Fibroblast of skin of right quadriceps (primary cell): ENCODE results near the gene TTC21A.
A peak's percentile ranks its signal among the peaks of the same experiment; 100 is the strongest.

ENCODE experiments used
- DNase-seq: peaks from one replicate; pipeline ENCODE4 v3.0.0-alpha.2; 2013

The TTC21A gene

DNA sequence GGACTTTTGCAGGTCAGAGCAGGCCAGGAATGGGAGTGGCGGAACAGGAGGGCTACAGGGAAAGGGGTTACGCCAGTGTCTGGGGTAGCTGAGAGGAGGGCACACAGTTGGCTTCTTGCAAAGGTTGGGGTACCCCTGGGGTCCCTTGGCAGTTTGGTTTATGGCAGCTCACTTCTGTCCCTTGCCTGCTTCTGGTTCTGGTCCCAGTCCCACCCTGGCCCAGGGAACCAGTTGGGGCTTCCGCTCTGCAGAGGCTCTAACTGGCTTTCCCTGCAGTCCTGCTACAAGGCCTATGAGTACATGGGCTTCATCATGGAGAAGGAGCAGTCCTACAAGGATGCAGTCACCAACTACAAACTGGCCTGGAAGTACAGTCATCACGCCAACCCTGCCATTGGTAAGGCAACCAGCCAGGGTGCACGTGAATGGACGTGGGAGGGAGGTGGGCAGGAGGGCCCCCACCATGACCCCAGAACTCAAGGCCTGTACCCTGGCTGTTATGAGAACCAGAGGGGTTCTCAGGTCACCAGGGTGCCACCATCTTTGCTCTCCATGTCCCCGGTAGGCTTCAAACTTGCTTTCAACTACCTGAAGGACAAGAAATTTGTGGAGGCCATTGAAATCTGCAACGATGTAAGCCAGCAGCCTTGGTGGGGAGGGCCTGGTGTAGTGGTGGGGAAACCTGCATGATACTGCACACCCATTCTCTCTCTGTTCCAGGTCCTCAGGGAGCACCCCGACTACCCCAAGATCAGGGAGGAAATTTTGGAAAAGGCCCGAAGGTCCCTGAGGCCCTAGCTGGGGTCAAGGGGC lies 30.7 kb downstream of the TTC21A start:
- no peak for DNase-seq

DNA sequence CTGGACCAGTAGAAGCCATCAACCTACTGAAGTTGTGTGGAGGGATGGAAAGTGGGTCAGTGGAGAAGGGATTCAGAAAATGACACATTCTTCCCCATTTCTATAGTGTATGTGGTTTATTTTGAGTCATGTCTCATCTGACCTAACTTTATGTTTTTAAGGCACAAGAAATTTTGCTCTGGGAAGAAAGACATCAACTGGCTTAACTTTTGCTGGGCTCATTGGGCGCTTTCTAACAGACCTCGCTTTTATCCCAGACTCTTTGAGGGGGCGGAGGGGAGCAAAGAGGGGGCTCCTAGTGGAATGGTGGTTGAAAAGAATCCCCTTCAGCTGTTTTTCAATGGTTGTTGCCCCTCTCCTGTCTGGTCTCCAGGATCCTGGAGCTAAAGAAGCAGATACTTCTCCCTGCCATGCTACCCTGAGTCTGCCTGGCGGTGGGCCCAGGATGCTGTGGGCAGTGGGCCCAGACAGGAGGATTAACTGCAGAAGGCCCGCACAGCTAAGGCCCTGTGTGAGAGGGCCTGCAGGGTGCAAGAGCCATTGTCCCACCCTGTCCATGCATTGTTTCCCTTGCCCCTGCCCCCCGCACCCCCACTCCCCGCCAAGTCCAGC lies 31.4 kb downstream of the TTC21A start:
- DNase-seq, result peak; percentile 31

DNA sequence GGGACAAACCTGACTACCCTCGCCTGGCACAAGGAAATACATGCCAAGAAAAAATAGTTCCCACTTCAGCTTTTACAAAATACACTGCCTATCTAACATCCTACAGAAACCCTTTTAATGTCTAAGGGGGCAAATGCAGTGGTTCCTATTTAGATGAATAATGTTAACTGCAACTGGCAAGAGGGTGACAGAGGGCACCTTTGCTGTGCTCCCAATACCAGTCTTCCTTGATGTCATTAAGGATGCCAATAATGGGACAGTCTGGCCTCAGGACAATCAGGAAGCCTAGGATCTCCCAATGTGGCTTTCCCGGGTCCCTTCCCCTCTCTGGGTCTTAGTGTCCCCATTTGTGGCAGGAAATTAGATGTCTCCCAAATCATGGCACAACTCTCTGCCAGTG lies 32.0 kb downstream of the TTC21A start:
- no peak for DNase-seq

DNA sequence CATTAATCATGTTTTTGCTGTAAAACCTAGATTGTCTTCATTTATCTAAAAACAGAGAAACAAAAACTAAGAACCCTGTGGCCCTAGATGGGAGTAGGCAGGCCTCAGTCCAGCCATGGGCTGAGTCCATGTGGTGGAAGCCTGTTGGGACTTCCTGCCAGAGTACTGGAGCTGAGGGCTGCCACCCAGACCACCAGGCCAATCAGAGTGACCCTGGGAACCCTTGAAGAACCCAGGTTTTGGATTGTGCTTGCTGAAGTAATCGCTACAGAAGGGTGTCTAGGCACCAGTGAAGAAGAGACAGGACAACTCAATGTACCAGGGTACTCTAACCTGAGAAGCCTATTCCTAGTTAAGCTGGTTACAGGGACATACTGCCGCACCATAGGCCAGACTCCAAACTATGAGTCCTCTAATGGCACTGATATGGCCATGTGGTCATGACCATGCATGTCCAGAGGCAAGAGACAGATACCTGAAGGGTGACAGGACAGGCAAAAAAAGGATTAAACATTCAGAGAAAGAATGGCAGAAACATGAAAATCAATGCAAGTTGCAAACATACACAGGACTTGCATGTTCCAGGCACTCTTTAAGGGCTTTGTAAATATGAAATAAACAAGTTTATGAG lies 33.0 kb downstream of the TTC21A start:
- DNase-seq, result no peak

DNA sequence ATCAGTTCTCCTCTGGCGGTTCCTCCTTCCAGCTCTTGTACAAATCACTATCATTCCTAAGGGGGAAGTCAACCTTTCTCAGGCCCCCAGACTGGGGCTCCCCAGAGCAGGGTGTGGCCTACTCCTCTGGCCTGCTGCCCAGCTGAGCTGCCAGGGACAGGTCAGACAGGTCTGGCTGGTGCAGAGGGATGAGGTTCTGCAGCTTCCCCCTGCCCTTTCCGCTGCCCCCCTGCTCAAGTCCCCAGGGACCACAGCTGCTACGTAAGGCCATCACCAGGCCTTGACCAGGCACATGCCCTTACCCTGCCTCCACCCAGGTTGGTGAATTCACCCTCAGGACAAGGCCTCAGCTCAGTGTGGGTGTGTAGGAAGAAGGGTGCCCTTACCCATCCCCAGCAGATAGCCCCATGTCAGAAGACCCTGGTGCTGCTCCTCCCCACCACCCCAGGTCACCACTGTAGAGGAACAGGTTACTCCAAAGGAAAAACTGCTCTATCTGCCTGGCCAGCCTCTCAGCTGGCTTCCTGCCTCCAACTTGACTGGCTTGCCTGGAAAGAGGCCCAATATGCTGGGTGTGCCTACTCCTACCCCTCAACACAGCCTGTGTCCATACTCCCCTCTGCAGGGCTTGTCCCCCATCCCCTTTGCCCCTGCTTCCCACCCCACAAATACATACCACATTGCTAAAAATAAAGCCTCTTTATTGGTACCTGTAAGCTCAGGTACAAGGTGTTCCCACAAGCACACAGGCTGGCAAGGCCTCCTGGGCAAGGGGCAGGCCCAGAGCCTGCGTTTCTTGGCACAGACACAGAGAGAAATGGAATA lies 33.9 kb downstream of the TTC21A start:
- DNase-seq, result peak; percentile 17

DNA sequence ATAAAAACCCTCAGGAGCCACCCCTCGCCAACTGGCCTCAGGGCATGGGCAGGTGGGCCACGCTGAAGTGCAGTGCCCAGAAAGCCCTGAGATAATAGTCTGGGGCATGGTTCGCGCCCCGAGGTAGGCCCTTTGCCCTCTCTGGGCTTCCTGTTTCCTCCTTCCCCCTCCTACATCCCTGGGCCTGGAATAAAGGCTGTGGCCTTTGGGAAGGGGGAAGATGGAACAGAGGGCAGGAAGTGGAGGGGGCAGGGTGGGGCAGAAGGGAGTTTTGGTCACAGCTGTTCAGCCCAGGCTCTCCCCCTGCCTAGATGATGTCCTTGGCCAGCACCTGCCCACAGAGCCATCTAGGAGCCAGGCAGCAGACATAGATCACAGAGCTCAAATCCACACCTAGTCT lies 34.6 kb downstream of the TTC21A start:
- DNase-seq, result no peak

DNA sequence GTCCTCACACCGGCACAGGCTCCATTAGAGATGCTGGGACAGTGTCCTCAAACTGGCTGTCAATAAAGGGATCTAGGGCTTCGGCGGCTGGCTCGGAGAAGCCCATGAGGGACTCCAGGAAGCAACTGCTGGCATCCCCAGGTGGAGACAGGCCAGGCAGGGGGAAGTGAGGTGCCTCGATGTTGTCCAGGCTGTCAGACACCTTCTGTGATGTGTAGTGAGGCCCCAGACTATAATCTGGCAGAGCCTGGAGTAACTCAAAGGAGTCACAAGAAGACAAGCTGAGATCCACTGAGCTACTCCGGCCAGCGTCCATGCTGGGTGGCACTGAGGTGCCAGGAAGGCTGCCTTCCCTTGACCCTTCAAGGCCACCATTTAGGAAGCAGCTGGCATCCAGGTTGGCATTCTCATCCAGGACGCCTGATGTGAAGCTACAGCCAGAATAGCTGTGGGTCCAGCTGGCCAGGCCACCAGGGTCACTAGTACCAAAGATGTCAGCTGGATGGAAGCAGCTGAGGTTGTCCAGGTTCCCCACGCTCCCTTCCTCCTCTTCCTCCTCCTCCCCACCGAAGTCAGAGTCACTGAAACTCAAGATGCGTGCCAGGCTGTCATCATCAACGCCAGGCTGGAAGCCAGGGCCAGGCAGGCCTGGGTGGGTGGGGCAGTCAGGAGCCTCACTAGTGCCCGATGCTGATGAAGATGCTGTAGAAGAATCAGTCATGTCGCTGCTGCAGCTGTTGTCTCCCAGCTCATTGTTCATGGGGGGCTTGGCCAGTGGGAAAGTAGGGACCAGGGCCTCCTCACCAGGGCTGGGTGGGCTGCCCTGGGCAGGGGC lies 35.8 kb downstream of the TTC21A start:
- DNase-seq, result no peak

DNA sequence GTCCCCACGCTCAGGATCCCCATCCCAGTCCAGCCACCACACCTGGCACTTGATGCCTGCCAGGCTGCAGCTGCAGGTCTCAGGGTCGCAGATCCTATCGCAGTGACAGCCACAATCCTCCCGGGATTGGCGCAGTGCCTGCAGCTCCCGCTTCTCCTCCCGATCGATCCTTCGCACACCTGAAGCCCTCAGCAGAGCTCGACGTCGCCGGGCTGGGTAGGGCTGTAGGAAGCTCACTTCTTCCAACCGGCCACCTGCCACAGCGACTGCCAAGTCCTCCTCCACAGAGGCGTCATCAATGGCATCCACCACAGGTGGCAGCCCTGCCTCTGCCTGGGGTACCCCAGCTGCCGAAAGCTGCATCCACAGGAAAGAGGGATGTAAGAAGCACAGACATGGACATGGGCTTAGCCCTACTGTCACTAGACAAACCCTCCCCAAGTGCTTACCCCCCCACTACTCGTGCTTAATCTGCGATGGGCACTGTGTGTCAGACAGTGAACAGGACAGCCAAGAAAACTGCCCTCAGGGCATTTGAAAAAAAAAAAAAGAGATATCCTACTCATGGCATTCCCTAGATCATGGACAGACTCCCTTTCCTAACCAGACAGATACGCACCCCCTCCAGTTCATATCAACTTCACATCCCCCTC lies 36.7 kb downstream of the TTC21A start:
- DNase-seq, result no peak

DNA sequence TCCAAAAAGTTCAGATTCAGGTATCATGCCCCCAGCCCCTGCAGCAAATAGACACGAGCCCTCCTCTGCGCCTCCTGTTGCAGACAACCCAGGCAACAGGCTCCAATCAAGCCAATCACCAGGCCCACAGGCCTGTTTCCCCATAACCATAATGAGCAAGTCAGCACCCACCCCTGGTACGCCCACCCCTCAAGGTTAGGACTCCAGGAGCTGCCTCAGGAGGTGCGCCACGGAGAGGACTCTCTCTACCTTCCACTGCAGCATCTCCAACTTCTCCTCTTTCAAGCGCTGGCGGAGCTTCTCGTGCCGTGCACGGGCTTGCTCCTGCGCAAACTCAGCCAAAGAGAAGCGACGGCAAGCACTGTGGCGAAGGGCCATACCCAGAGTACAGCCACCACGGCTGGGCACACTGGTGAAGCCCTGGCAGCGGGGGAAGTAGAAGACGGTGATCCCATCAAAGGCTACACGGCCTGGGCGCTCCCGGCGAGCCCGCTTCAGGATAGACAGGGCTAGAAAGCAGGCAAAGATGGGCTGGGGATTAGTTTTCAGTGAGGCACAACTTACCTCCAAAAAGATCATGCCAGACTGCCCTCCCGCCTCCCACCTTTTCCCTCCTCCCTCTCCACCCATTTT lies 37.4 kb downstream of the TTC21A start:
- DNase-seq, result no peak

DNA sequence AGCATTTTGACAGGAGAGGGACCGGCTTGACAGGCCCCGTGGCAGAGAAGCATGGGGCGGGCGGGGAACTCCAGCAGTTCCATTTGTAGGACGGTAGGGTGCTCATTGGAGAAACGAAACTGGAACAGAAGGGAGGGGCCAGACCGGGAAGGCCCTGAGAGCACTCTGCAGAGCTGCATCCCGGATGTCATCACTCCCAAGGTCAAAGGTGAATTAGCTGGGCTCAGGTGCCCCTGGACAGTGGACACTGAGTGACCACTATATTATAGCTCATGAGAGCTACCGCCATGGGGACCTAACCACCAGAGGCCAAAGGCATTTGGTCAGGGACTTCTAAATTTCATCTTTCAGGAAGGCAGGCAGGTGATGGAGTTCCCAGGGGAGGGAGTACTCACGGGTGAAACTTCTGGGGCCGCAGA lies 38.6 kb downstream of the TTC21A start:
- DNase-seq, result no peak

DNA sequence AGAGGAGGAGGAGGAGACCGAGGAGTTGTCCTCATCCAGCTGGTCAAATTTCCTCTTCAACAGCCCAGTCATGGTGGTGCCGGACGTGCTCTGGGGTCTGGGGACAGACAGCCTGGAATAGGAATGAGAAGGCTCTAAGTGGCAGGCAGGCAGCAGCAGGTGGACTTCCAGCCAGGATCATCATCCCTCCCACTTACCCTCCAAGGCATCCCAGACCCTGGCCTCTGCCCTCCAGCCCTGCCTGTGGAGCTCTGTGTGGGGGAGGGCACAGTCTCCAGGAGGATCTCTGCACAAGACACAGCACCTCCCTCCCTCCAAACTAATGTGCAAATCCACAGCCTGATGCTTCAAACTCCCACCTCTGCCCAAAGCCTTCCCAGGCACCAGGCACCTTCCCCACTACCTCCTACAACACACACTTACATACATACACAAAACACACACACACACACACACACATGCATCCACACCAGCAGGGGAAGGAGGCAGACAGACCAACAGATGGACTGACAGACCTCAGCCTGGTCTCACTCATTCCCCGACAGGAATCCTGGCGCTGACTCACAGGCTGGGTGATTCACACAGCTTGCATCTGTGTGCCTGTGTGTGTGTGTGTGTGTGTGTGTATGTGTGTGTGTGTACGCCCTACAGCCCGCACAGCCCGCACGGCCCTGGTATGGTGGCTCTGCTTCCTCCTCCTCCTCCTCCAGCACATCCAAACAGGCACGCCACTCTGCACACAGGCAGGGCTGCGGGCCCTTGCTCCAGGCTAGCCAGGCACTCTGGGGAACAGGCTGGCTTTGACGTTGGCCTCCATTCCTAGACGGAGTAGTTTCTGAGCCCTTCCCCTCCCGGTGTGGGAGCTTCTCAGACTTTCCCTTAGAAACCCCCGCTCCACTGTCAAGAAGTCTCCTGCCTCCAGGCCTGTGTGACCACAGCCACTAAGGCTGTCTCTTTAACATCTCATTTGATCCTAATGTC lies 39.4 kb downstream of the TTC21A start:
- DNase-seq, result peak; percentile 98

DNA sequence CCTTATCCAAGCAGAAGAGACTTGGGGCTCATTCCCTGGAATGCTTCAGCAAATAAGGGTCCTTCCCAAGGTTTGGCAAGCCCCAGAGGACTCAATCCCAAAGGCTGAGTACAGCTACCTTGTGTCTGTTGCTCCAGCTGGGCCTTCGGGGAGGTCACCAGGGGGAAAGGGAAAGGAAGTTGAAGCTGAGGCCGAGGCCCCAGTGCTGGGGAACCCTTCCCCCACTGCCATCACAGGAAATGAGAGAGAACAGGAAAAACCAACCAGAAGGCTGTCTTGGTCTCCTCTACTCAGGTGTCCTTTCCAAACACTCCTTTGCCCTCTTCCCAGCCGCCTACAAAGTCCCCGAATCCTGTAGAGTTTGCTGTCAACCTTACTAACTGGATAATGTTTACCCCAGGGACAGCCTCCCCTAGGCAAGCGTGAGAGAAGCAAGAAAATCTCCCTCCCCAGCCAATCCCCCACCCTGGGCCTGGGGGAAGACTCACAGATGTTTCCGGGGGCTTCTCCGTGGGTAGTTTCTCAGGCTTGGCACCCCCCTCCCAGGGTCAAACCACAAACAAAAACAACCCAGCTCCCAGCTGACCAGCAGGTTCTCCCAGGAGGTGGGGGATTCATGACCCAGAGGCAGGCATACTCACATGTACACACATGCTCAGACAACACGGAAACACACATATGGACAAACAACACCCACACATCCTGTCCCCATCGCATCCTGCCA lies 40.4 kb downstream of the TTC21A start:
- peak; percentile 59 for DNase-seq

DNA sequence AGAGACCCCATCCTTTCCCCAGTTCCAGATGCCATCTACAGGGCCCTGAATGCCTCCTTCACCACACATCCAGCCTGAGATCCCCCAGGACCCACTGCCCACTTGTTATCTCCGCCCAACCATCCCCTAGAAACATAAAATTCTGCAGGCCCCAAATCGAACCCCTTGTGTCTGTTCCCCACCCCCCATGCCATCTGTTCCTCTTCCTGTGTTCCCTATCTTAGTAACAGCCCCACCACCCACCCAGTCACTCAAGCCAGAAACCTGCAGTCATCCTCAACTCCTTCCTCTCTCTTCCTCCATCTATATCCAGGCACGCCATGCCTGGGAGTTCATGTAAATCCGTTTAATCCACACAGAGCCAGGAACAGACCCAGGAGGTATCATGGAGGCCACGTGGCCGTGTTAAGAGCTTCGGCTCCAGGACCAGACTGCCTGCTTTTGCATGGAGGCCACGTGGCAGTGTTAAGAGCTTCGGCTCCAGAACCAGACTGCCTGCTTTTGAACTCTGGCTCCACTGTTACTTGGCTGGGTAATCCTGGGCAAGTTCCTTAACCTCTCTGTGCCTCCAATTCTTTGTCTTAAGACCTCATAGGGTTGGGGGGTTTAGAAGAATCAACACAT lies 41.1 kb downstream of the TTC21A start:
- peak; percentile 35 for DNase-seq

DNA sequence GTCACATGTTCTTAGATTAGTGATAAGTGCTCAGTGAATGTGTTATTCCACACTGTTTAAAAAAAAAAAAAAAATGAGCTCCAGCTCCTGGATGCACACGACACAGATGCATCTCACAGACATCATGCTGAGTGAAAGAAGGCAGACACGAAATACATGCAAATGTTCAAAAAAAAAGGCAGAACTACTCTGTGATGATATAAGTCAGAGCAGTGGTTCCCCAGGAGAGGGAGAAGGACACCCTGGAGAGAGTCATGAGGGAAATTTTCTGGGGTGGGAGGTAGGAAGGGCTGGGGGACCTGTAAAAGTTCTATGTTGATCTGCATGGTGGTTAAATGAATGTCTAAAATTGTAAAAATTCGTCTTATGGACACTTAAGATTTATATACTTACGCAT lies 41.6 kb downstream of the TTC21A start:
- no peak for DNase-seq

DNA sequence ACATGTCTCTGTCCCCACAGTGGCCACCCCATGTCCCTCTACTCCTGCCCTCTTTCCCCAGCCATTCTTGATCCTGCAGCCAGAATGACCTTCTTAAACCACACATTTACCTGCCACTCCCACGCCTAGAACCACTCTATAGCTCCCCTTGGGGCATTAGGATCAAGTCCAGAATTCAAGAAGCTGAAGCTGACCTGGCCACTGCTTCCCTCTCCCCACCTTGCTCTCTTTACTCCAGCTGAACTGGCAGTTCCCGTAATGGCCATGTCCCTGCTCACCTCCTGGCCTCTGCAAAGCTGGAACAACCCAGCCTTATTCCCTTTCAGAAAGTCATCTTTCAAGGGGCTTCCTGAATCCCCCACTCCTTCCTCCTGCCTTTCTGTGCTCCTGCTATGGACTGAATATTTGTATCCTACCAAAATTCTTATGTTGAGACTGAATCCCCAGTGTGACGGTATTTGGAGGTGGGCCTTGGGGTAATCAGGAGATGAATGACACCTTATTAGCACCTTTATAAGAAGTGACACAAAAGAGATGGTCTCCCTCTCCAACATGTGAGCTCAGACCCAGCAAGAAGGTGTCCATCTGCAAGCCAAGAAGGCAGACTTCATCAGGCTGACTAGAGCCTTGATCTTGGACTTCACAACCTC lies 42.1 kb downstream of the TTC21A start:
- DNase-seq, result no peak

DNA sequence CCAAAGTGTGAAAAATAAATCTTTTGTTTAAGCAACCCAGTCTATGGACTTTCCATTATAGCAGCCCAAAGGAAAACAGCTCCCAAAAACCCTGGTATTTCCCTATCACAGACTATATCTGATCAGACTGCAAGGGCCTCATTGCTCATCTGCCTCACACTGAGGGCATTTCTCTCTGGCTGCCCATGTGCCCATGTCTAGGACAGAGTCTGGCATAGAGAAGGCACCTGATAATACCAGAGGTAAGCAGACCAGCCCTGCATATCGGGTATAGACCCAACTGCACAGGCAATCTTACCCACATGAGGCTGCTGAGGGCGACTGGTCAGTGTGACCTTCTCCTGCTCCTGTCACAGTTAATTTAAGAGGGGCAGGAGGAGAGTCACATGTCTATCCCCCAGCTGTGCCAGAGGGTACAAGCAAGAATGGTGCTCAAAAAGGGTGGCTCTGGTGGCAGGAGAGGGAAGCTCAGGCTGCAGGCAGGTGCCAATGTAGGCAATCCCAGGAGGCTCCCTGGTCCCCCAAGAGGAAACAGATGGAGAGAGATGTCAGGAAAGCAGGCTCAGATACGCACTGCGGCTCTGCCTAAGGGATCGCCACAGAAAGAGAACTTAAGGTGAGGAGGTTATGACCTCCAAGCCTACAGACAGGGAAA lies 42.8 kb downstream of the TTC21A start:
- DNase-seq, result no peak

DNA sequence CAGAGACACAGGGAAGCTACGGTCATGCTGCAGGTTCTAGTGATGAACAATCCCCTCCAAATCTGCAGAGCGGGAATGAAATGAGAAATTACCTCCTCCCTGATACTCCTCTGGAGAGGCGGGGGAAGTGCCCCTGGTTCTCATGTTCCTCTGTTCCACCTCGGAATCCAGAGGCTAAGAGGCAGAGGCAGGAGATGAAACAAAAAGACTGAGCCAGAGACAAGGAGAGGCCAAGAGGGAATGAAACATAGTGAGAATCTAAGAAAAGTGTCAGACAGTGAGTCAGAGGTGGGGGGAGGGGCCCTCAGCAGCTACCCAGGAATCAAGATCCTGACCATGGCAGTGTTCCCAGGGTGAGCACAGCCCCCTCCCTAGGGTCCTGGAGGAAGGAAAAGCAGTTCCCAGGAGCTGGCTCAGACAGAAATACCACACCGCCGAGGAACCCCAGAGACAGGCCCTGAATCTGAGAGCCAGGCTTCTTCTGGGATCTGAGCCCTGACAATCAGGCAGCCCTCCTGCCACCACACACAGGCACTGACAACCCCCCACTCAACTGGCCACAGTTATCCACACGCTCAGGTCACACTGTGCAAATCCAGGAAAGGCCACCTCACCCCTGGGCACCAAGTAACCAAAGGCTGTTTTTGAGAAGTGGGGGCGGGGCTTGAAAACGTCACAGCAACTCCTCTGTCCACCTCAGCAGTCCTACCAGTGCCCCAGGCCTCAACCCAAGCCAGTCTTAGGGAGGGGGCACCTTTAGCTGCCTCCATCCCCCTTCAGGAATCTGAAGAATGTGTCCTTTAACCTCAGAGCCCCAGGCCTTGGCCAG lies 43.5 kb downstream of the TTC21A start:
- DNase-seq, result peak; percentile 99
